HepG2 (cell line): ENCODE results near the gene TOPORS.

ENCODE experiments used
- CHD2 ChIP-seq: IDR thresholded peaks from 2 replicates; pipeline ENCODE4 v1.6.1; 2011; ENCODE audit warnings: low read depth, low read length, improper control_type of control experiment
- CTCF ChIP-seq: sonication (generic); formaldehyde crosslinking; IDR thresholded peaks from 2 replicates; pipeline ENCODE4 v1.5.0; 2020; ENCODE audit warnings: mild to moderate bottlenecking, missing genetic modification reagents, moderate library complexity
- ELF4 ChIP-seq: sonication (generic); formaldehyde crosslinking; IDR thresholded peaks from 2 replicates; pipeline ENCODE4 v1.5.0; 2020; ENCODE audit warnings: missing genetic modification reagents, mild to moderate bottlenecking, moderate library complexity, borderline replicate concordance
- HNRNPLL ChIP-seq: fragments of 200-400 bp; formaldehyde crosslinking; IDR thresholded peaks from 2 replicates; pipeline ENCODE4 v1.6.1; 2017; ENCODE audit warnings: mild to moderate bottlenecking, low read depth, low read length; ENCODE audit not compliant: poor library complexity, severe bottlenecking
- MZF1 ChIP-seq: sonication (generic); formaldehyde crosslinking; IDR thresholded peaks from 2 replicates; pipeline ENCODE4 v1.8.1; 2023; ENCODE audit warnings: mild to moderate bottlenecking, missing genetic modification reagents, borderline replicate concordance
- NPAS2 ChIP-seq: sonication (generic); formaldehyde crosslinking; IDR thresholded peaks from 2 replicates; pipeline ENCODE4 v1.8.0; 2022; ENCODE audit warnings: mild to moderate bottlenecking, missing genetic modification reagents, borderline replicate concordance
- RBAK ChIP-seq: sonication (generic); formaldehyde crosslinking; IDR thresholded peaks from 2 replicates; pipeline ENCODE4 v1.5.1; 2020; ENCODE audit warnings: mild to moderate bottlenecking, missing genetic modification reagents
- ZFP90 ChIP-seq: sonication (generic); formaldehyde crosslinking; IDR thresholded peaks from 2 replicates; pipeline ENCODE4 v1.8.0; 2022; ENCODE audit warnings: missing genetic modification reagents, mild to moderate bottlenecking, inconsistent platforms, borderline replicate concordance

GRCh38 chr9:32551276-32552051 is 922 bp downstream of the TOPORS start:
- TF ChIP-seq ZFP90 (CRISPR knock-in tag), result no peak
- no peak for TF ChIP-seq NPAS2
- TF ChIP-seq CHD2, result no peak
- no peak for TF ChIP-seq MZF1 (CRISPR knock-in tag)
- no peak for TF ChIP-seq ELF4 (CRISPR knock-in tag)
- TF ChIP-seq HNRNPLL, result no peak
- no peak for TF ChIP-seq RBAK
- TF ChIP-seq CTCF (CRISPR knock-in tag), result no peak
